ENCODE data around the gene SLC50A1.

SLC50A1 gene

GRCh38 chr1:155122308-155122707, 13.3 kb upstream of the SLC50A1 start:
- TF ChIP-seq ZNF384 (IDR thresholded peaks at IDR 0.05) (no peak), PKNOX1 (IDR thresholded peaks at IDR 0.05) (no peak), ARNT (IDR thresholded peaks at IDR 0.05) (no peak), FOXA1 (IDR thresholded peaks at IDR 0.05) (no peak), TARDBP (IDR thresholded peaks at IDR 0.05) (no peak), L3MBTL2 (conservative IDR thresholded peaks at IDR 0.05) (no peak), LEF1 (IDR thresholded peaks at IDR 0.05; ENCODE audit: borderline replicate concordance) (no peak), SUZ12 (IDR thresholded peaks at IDR 0.05) (no peak), BHLHE40 (IDR thresholded peaks at IDR 0.05; ENCODE audit: borderline replicate concordance) (no peak), FOXK2 (IDR thresholded peaks at IDR 0.05) (no peak), ELF4 (IDR thresholded peaks at IDR 0.05) (no peak), HDGF (IDR thresholded peaks at IDR 0.05; ENCODE audit: borderline replicate concordance) (no peak), SP1 (IDR thresholded peaks at IDR 0.05) (no peak), NFRKB (IDR thresholded peaks at IDR 0.05) (no peak), FOXM1 (IDR thresholded peaks at IDR 0.05; ENCODE audit: borderline replicate concordance) (no peak)
- no peak for DNase-seq (ENCODE audit: extremely low spot score)
- ChIA-PET CTCF (interaction anchor here (1.0 to 1.2 kb wide), 2 partner anchors 27 to 51 kb away, joined by 3 read pairs; partner anchors contain the start of gene KRTCAP2), POLR2A (interaction anchor here (2.0 kb wide), 1 partner anchor 51 kb away, joined by 5 read pairs; the partner anchor contains the start of gene KRTCAP2)

- TF ChIP-seq PKNOX1 (IDR thresholded peaks at IDR 0.05) (no peak), FOXK2 (IDR thresholded peaks at IDR 0.05) (no peak), ZNF384 (IDR thresholded peaks at IDR 0.05) (no peak), FOXM1 (IDR thresholded peaks at IDR 0.05; ENCODE audit: borderline replicate concordance) (no peak), ARNT (IDR thresholded peaks at IDR 0.05) (no peak), ELF4 (IDR thresholded peaks at IDR 0.05) (no peak), SUZ12 (IDR thresholded peaks at IDR 0.05) (no peak), SP1 (IDR thresholded peaks at IDR 0.05) (no peak)
- CTCF ChIA-PET: interaction anchor here (1.8 kb wide), 1 partner anchor 44 kb away, joined by 4 read pairs; no protein-coding TSS in a partner anchor
- POLR2A ChIA-PET: interaction anchor here (1.2 to 1.4 kb wide), 2 partner anchors 49 to 70 kb away, joined by 4 read pairs; partner anchors contain the start of gene KRTCAP2
- no peak for DNase-seq (ENCODE audit: extremely low spot score)
Measured at GRCh38 chr1:155123801-155124200, 11.9 kb upstream of the SLC50A1 start.

- DNase-seq (ENCODE audit: extremely low spot score): no peak
- ChIA-PET POLR2A (interaction anchor here (1.0 to 4.1 kb wide), 8 partner anchors 9 to 69 kb away, joined by 3 to 48 read pairs (median 4); partner anchors contain the start of genes DPM3, KRTCAP2 and SLC50A1), CTCF (interaction anchor here (1.8 to 2.3 kb wide), 3 partner anchors 33 to 43 kb away, joined by 4 to 10 read pairs (median 8); no protein-coding TSS in a partner anchor)
- TF ChIP-seq BHLHE40 (IDR thresholded peaks at IDR 0.05; ENCODE audit: borderline replicate concordance) (no peak), L3MBTL2 (conservative IDR thresholded peaks at IDR 0.05) (no peak), PKNOX1 (IDR thresholded peaks at IDR 0.05) (no peak), NFRKB (IDR thresholded peaks at IDR 0.05) (no peak), ZNF384 (IDR thresholded peaks at IDR 0.05) (no peak), TARDBP (IDR thresholded peaks at IDR 0.05) (no peak), CTBP1 (IDR thresholded peaks at IDR 0.05; ENCODE audit: borderline replicate concordance) (no peak), LEF1 (IDR thresholded peaks at IDR 0.05; ENCODE audit: borderline replicate concordance) (no peak), FOXM1 (IDR thresholded peaks at IDR 0.05; ENCODE audit: borderline replicate concordance) (no peak), HDGF (IDR thresholded peaks at IDR 0.05; ENCODE audit: borderline replicate concordance) (no peak), ARNT (IDR thresholded peaks at IDR 0.05) (no peak), FOXK2 (IDR thresholded peaks at IDR 0.05) (no peak), SP1 (IDR thresholded peaks at IDR 0.05) (no peak), FOXA1 (IDR thresholded peaks at IDR 0.05) (no peak), ELF4 (IDR thresholded peaks at IDR 0.05) (no peak), SUZ12 (IDR thresholded peaks at IDR 0.05) (no peak)
Measured at GRCh38 chr1:155124503-155125463, 10.9 kb upstream of the SLC50A1 start.

- ChIA-PET CTCF (interaction anchor here (1.9 to 2.3 kb wide), 2 partner anchors 34 to 42 kb away, joined by 8 to 10 read pairs; no protein-coding TSS in a partner anchor), POLR2A (interaction anchor here (0.7 to 4.1 kb wide), 10 partner anchors 9 to 148 kb away, joined by 3 to 48 read pairs (median 4); partner anchors contain the start of genes CLK2, DPM3, KRTCAP2 and SLC50A1)
- TF ChIP-seq NFRKB (IDR thresholded peaks at IDR 0.05): no peak
- no peak for TF ChIP-seq TARDBP (IDR thresholded peaks at IDR 0.05)
- TF ChIP-seq PKNOX1 (IDR thresholded peaks at IDR 0.05): no peak
- TF ChIP-seq ARNT (IDR thresholded peaks at IDR 0.05): no peak
- no peak for TF ChIP-seq LEF1 (IDR thresholded peaks at IDR 0.05; ENCODE audit: borderline replicate concordance)
- TF ChIP-seq FOXM1 (IDR thresholded peaks at IDR 0.05; ENCODE audit: borderline replicate concordance): no peak
- no peak for TF ChIP-seq FOXK2 (IDR thresholded peaks at IDR 0.05)
- no peak for TF ChIP-seq ELF4 (IDR thresholded peaks at IDR 0.05)
- TF ChIP-seq SUZ12 (IDR thresholded peaks at IDR 0.05): no peak
- DNase-seq (ENCODE audit: extremely low spot score): no peak
Measured at GRCh38 chr1:155125511-155125945, 10.1 kb upstream of the SLC50A1 start.

All from HEK293T (cell line).